ENCODE results near the gene C10orf90.

GRCh38 chr10:126527645-126528314, 142.7 kb downstream of the C10orf90 start:
- TF ChIP-seq POLR2A (IDR thresholded peaks at IDR 0.05) (no peak), CTCF (IDR thresholded peaks at IDR 0.05) (no peak), POLR2AphosphoS5 (IDR thresholded peaks at IDR 0.05) (no peak)

All from breast epithelium (tissue), 3 donors.